HAP-1 (cell line): ENCODE measurements around the gene SOCS6.
A peak's percentile ranks its signal among the peaks of the same experiment; 100 is the strongest.

Source experiments
- DNase-seq, 2 experiments: peaks; one replicate each; pipeline ENCODE4 v3.0.0-alpha.2; 2016 to 2020; ENCODE audit warnings: low spot score in 2 of 2
- H3K27me3 ChIP-seq: fragments of 250-450 bp; sonication (Bioruptor Pico); 2 replicates; pipeline ENCODE4 v1.5.1; 2020; ENCODE audit warnings: low read depth, mild to moderate bottlenecking, moderate library complexity
- H3K36me3 ChIP-seq: fragments of 250-450 bp; sonication (Bioruptor Pico); replicated peaks from 2 replicates; pipeline ENCODE4 v1.5.1; 2020; ENCODE audit warnings: mild to moderate bottlenecking
- H3K4me1 ChIP-seq: fragments of 250-450 bp; sonication (Bioruptor Pico); 2 replicates; pipeline ENCODE4 v1.5.1; 2020; ENCODE audit warnings: mild to moderate bottlenecking
- H3K4me3 ChIP-seq: fragments of 250-450 bp; sonication (Bioruptor Pico); 2 replicates; pipeline ENCODE4 v1.5.1; 2020; ENCODE audit warnings: mild to moderate bottlenecking, moderate library complexity
- H3K9me3 ChIP-seq: fragments of 250-450 bp; sonication (Bioruptor Pico); 2 replicates; pipeline ENCODE4 v1.5.1; 2020; ENCODE audit warnings: mild to moderate bottlenecking, moderate library complexity
- in situ Hi-C: fragments of 300-500 bp; cut with MboI; formaldehyde crosslinking; loops from 3 replicates; pipeline ENCODE4 v1.14.3; 2020; ENCODE audit warnings: low sequenced_read_pairs, inconsistent platforms, mixed read lengths

Gene SOCS6

DNA sequence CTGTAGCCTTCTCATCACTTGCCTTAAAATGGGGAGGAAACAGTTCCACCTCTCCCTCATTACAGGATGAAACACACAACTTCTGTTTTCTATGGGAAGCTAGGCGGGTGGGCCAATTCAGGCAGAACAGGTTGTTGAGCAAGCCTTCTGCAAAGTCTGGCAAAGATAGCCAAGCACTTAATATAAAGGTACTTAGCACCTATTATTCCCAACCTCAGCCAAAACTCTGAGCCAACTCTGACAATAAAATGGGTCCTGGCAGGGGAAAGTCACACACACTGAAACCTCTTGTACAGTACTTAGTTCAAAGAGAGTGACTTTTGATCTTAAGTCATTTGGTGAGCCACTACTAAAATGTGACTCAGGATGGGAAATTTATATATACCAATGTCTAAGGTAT is 15.8 kb upstream of the SOCS6 start:
- no peak for DNase-seq
- Histone ChIP-seq H3K9me3 (peaks cover 6% of the 10 kb centered on the region), H3K27me3 (no peaks in the 10 kb centered on the region), H3K4me1 (no peaks in the 10 kb centered on the region), H3K36me3 (no peaks in the 10 kb centered on the region), H3K4me3 (no peak overlapping the region)
- in situ Hi-C loops, result no loop called here

- no peaks in the 10 kb centered on the region for H3K27me3 ChIP-seq
- DNase-seq, result peak in 1 of 2 experiments; percentile 13
- in situ Hi-C loops, result no loop called here
- no peak overlapping the region for H3K4me3 ChIP-seq
- H3K9me3 ChIP-seq, result peaks cover 4% of the 10 kb centered on the region
- no peaks in the 10 kb centered on the region for H3K4me1 ChIP-seq
- H3K36me3 ChIP-seq, result no peaks in the 10 kb centered on the region
Measured at GRCh38 chr18:70276416-70277191, 12.2 kb upstream of the SOCS6 start.

GRCh38 chr18:70279470-70279869 is 9.4 kb upstream of the SOCS6 start:
- no peak overlapping the region for H3K4me3 ChIP-seq
- H3K27me3 ChIP-seq, result no peaks in the 10 kb centered on the region
- no peaks in the 10 kb centered on the region for H3K9me3 ChIP-seq
- no peaks in the 10 kb centered on the region for H3K36me3 ChIP-seq
- H3K4me1 ChIP-seq, result no peaks in the 10 kb centered on the region
- DNase-seq, result no peak
- in situ Hi-C loops, result no loop called here

DNA sequence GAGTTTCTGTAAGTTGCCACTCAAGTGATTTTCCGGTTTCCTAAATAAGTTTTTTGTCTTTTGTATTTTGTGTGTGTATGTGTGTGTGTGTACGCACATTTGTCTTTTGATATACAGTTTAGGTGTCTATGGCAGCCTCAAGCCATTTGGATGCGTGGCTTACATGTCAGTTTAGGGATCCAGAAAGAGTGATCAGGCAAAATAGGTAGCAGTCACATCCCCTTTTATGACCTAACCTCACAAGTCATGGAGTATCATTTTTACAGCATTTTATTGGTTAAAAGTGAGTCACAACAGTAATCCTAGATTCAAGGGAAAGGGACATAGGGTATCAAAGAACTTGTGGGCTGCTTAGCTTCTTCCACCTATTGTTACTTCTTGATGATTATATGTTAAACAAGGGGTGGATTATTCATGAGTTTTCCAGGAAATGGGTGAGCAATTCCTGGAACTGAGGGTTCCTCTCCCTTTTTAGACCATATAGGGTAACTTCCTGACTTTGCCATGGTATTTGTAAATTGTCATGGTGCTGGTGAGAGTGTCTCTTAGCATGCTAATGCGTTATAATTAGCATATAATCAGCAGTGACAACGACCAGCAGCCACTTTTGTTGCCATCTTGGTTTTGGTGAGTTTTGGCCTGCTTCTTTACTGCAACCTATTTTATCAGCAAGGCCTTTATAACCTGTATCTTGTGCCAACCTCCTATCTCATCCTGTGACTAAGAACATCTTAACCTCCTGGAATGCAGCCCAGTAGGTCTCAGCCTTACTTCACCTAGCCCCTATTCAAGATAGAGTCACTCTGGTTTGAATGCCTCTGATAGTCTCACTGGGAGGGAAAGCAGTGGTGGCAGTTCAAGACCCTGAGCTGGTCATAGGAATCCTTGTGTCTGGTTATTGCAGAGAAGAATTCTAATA is 8.6 kb upstream of the SOCS6 start:
- Histone ChIP-seq H3K9me3 (no peaks in the 10 kb centered on the region; the same call in 1 of the 2 replicates), H3K36me3 (no peaks in the 10 kb centered on the region), H3K4me1 (no peaks in the 10 kb centered on the region), H3K27me3 (no peaks in the 10 kb centered on the region), H3K4me3 (no peak overlapping the region)
- no peak for DNase-seq
- in situ Hi-C loops, result no loop called here

DNA sequence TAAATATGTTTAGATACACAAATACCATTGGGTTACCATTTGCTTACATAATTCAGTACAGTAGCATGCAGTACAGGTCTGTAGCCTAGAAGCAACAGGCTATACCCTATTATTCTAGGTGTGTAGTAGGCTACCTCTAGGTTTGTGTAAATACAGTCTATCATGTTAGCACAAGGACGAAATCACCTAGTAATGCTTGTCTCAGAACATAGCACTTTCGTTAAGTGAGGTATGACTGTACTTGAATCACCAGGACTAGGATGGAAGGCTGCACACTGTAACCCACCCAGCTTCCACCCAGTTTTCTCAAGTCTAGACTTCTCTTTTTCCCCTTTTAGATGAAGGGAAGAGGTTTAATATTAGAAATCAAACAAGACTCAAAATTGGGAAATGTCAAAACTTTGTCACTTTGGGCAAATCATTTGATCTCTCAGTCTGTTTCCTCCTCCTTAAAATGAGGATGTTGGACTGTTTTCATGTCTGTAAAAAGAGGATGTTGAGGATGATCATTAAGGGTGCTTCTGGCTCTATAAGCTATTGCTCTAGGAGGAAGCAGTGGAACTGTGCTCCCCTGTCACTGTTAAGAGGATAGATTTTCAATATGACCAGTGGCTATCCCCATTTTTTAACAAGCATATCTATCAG is 3.7 kb upstream of the SOCS6 start:
- in situ Hi-C loops, result no loop called here
- no peaks in the 10 kb centered on the region for H3K27me3 ChIP-seq
- no peaks in the 10 kb centered on the region; the same call in 1 of the 2 replicates for H3K9me3 ChIP-seq
- DNase-seq, result no peak
- H3K4me1 ChIP-seq, result peaks cover 6% of the 10 kb centered on the region
- H3K36me3 ChIP-seq, result no peaks in the 10 kb centered on the region; the same call in 1 of the 2 replicates
- H3K4me3 ChIP-seq, result no peak overlapping the region

- DNase-seq, result no peak
- Histone ChIP-seq H3K36me3 (no peaks in the 10 kb centered on the region; the same call in 1 of the 2 replicates), H3K4me3 (peak overlapping the region; percentile 47), H3K27me3 (no peaks in the 10 kb centered on the region), H3K4me1 (peaks cover 6% of the 10 kb centered on the region), H3K9me3 (no peaks in the 10 kb centered on the region; the same call in 1 of the 2 replicates)
- in situ Hi-C loops, result no loop called here
Measured at GRCh38 chr18:70287731-70288130, 1.1 kb upstream of the SOCS6 start.

- no peaks in the 10 kb centered on the region; the same call in 1 of the 2 replicates for H3K9me3 ChIP-seq
- H3K27me3 ChIP-seq, result no peaks in the 10 kb centered on the region
- peak; percentile 5 to 63 for DNase-seq
- in situ Hi-C loops, result no loop called here
- no peaks in the 10 kb centered on the region; the same call in 1 of the 2 replicates for H3K36me3 ChIP-seq
- peaks cover 6% of the 10 kb centered on the region for H3K4me1 ChIP-seq
- H3K4me3 ChIP-seq, result peak overlapping the region; percentile 47
Measured at GRCh38 chr18:70288171-70288850, 534 bp upstream of the SOCS6 start.

DNA sequence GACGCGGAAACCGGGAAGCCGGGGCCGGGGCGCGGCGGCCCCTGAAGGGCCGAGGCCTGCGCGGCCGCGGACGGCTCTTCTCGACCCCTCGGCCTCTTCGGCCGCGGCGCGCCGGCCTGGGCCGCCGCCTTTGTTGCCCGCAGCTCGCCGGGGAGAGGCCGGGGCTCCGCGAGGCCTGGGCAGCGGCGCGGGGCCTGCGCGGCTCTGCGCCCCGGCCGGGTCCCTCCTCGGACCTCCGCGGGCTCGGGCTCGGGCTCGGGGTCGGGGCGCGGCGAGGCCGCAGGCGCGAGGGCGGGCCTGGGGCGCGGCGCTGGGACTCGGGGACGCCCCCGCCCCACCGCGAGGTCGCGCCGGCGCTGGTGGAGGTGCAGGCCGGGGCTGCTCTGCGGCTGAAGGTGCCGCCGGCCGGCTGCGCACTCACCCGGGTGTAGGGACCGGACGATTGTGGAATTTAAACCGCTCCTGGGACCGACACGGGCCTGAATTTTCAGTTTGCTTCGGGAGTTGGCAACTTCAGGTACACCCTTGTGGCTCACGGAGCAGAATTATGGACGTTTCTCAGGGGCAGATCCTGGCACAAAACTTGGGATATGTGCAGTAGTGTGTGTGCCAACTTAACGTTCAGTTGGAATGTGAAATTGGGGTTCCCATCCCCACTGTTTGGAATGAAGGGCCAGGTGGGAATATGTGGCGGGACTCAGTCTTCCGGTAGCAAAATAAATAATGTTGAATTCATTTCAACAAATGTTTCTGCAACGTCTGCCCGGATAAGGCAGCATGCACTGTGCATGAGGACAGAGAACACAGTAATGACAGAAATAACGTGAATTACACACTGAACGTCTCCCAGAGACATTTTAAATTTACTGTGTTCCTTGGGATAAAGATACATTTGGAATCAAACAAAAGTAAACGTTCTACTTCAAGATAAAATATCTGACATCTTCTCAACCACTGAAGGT is 787 bp downstream of the SOCS6 start:
- in situ Hi-C loops, result no loop called here
- no peaks in the 10 kb centered on the region; the same call in 1 of the 2 replicates for H3K9me3 ChIP-seq
- peak overlapping the region; percentile 54 for H3K4me3 ChIP-seq
- H3K27me3 ChIP-seq, result no peaks in the 10 kb centered on the region
- H3K4me1 ChIP-seq, result peaks cover 6% of the 10 kb centered on the region
- H3K36me3 ChIP-seq, result no peaks in the 10 kb centered on the region; the same call in 1 of the 2 replicates
- DNase-seq, result peak in 1 of 2 experiments; percentile 43

GRCh38 chr18:70290482-70291294 is 1.8 kb downstream of the SOCS6 start:
- no peak for DNase-seq
- in situ Hi-C loops, result no loop called here
- Histone ChIP-seq H3K9me3 (no peaks in the 10 kb centered on the region), H3K4me3 (peak overlapping the region; percentile 54), H3K4me1 (peaks cover 9% of the 10 kb centered on the region), H3K27me3 (no peaks in the 10 kb centered on the region), H3K36me3 (peaks cover 3% of the 10 kb centered on the region; the same call in 1 of the 2 replicates)

DNA sequence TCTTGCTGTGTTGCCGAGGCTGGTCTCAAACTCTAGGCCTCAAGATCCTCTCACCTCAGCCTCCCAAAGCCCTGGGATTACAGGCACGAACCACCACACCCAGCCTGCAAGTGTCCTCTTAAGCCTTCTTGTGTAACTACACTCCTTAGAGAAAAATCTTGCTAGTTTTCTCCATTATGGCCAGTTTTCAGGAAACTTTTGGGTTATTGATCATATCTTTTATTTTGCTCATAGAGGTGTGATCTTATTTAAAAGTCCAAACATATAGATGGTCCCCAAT is 2.4 kb downstream of the SOCS6 start:
- H3K27me3 ChIP-seq, result no peaks in the 10 kb centered on the region
- DNase-seq, result peak in 1 of 2 experiments; percentile 24
- peaks cover 3% of the 10 kb centered on the region; the same call in 1 of the 2 replicates for H3K36me3 ChIP-seq
- peaks cover 9% of the 10 kb centered on the region for H3K4me1 ChIP-seq
- no peak overlapping the region for H3K4me3 ChIP-seq
- in situ Hi-C loops, result no loop called here
- H3K9me3 ChIP-seq, result no peaks in the 10 kb centered on the region

- Histone ChIP-seq H3K4me3 (no peak overlapping the region), H3K9me3 (no peaks in the 10 kb centered on the region), H3K36me3 (peaks cover 3% of the 10 kb centered on the region; the same call in 1 of the 2 replicates), H3K27me3 (no peaks in the 10 kb centered on the region), H3K4me1 (peaks cover 13% of the 10 kb centered on the region; the same call in 1 of the 2 replicates)
- in situ Hi-C loops, result no loop called here
- no peak for DNase-seq
Measured at GRCh38 chr18:70292628-70293027, 3.8 kb downstream of the SOCS6 start.

GRCh38 chr18:70293166-70293565 is 4.3 kb downstream of the SOCS6 start:
- Histone ChIP-seq H3K36me3 (peaks cover 3% of the 10 kb centered on the region; the same call in 1 of the 2 replicates), H3K4me1 (peaks cover 11% of the 10 kb centered on the region; the same call in 1 of the 2 replicates), H3K27me3 (no peaks in the 10 kb centered on the region), H3K4me3 (no peak overlapping the region), H3K9me3 (no peaks in the 10 kb centered on the region)
- DNase-seq, result no peak
- in situ Hi-C loops, result no loop called here
